Osteocyte (in vitro differentiated cells): Measurements from ENCODE around the gene APP. TPM values are rescaled to one million over a fixed set of nuclear protein-coding genes. Genes with fewer than 3 reads are reported as not detected.

ENCODE experiments used
- DNase-seq: peaks from one replicate; pipeline ENCODE4 v3.0.0; 2021; ENCODE audit warnings: mixed read lengths; ENCODE audit not compliant: unreplicated experiment; ENCODE audit errors: extremely low spot score
- H3K27ac Mint-ChIP-seq: one replicate; pipeline ENCODE4 v1.8.0; 2021; ENCODE audit warnings: mild to moderate bottlenecking, mixed read lengths; ENCODE audit not compliant: unreplicated experiment
- H3K27me3 Mint-ChIP-seq: one replicate; pipeline ENCODE4 v1.8.0; 2021; ENCODE audit warnings: mixed read lengths; ENCODE audit not compliant: unreplicated experiment
- H3K36me3 Mint-ChIP-seq: one replicate; pipeline ENCODE4 v1.8.0; 2021; ENCODE audit warnings: mixed read lengths; ENCODE audit not compliant: unreplicated experiment
- H3K4me1 Mint-ChIP-seq: one replicate; pipeline ENCODE4 v1.8.0; 2021; ENCODE audit warnings: mixed read lengths; ENCODE audit not compliant: unreplicated experiment
- H3K4me3 Mint-ChIP-seq: one replicate; pipeline ENCODE4 v1.8.0; 2021; ENCODE audit warnings: mild to moderate bottlenecking, moderate library complexity, mixed read lengths; ENCODE audit not compliant: unreplicated experiment
- H3K9me3 Mint-ChIP-seq: one replicate; pipeline ENCODE4 v1.8.0; 2021; ENCODE audit warnings: mixed read lengths; ENCODE audit not compliant: unreplicated experiment
- total RNA-seq: library from RNA; stranded (reverse); gene quantifications from 2 replicates; pipeline ENCODE4 v1.2.1, GENCODE V29; 2021
- TF ChIP-seq, protein P1 (sequence below): fragments of 200-600 bp; sonication (generic); IDR thresholded peaks from 2 replicates; pipeline ENCODE4 v1.5.0; 2021; ENCODE audit warnings: antibody characterized with exemption, mild to moderate bottlenecking, moderate library complexity

The APP gene
- total RNA-seq, 1 donor from 2014 or later: 698 TPM

DNA sequence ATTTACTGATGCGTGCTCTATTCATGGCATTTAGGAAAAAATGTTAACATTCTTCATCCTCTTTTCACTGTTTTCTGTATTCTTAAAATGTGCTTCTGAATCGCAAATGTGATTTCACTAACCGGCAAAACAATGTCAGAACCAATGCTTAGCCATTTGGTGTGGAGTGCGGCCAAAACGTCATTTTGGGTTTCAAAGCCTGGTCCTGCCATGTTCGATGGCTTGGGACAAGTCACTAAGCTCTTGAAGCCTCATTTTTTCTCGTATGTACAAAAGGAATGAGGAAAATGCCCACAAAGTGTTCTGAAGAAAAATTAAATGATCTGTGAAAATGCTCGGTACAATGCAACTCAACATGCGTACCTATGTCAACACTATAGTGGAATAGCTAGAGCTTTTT is 175.3 kb downstream of the APP start:
- H3K27me3 Mint-ChIP-seq: no peaks in the 10 kb centered on the region
- peaks cover 3% of the 10 kb centered on the region for H3K4me1 Mint-ChIP-seq
- peaks cover 43% of the 10 kb centered on the region for H3K36me3 Mint-ChIP-seq
- TF ChIP-seq, protein P1, sequence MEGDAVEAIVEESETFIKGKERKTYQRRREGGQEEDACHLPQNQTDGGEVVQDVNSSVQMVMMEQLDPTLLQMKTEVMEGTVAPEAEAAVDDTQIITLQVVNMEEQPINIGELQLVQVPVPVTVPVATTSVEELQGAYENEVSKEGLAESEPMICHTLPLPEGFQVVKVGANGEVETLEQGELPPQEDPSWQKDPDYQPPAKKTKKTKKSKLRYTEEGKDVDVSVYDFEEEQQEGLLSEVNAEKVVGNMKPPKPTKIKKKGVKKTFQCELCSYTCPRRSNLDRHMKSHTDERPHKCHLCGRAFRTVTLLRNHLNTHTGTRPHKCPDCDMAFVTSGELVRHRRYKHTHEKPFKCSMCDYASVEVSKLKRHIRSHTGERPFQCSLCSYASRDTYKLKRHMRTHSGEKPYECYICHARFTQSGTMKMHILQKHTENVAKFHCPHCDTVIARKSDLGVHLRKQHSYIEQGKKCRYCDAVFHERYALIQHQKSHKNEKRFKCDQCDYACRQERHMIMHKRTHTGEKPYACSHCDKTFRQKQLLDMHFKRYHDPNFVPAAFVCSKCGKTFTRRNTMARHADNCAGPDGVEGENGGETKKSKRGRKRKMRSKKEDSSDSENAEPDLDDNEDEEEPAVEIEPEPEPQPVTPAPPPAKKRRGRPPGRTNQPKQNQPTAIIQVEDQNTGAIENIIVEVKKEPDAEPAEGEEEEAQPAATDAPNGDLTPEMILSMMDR: no peak
- no peak for DNase-seq
- H3K4me3 Mint-ChIP-seq: no peak overlapping the region
- no peaks in the 10 kb centered on the region for H3K9me3 Mint-ChIP-seq
- no peak overlapping the region for H3K27ac Mint-ChIP-seq

- Mint-ChIP-seq H3K9me3 (no peaks in the 10 kb centered on the region), H3K36me3 (peaks cover 43% of the 10 kb centered on the region), H3K27ac (no peak overlapping the region), H3K4me1 (peaks cover 3% of the 10 kb centered on the region), H3K27me3 (no peaks in the 10 kb centered on the region), H3K4me3 (no peak overlapping the region)
- DNase-seq: no peak
- TF ChIP-seq, protein P1: no peak
Observed at GRCh38 chr21:25994758-25995163, 175.8 kb downstream of the APP start.

- Mint-ChIP-seq H3K9me3 (no peaks in the 10 kb centered on the region), H3K27me3 (no peaks in the 10 kb centered on the region), H3K4me1 (no peaks in the 10 kb centered on the region), H3K27ac (no peak overlapping the region), H3K4me3 (no peak overlapping the region), H3K36me3 (peaks cover 27% of the 10 kb centered on the region)
- DNase-seq: no peak
- TF ChIP-seq, protein P1: no peak
Observed at GRCh38 chr21:25988738-25989137, 181.8 kb downstream of the APP start.

DNA sequence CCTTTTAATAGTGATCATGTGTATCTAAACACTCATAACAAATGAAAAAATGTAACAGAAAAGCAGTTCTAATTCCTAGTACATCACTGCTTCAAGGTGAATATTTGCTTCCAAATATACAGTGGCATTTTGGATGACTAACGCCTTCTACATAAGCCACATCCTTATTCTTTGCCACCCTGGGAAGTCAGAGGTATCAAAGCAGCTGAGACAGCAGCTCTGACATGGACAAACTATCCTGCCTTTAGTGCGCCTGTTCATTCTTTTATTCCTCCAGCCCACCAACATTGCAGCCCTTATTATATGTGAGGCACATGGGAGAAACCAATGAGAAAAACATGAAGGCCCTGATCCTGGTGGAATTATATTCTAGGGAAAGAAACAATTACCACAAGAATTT is 183.0 kb downstream of the APP start:
- no peak for DNase-seq
- no peak overlapping the region for H3K27ac Mint-ChIP-seq
- H3K4me1 Mint-ChIP-seq: no peaks in the 10 kb centered on the region

GRCh38 chr21:25986928-25987327 is 183.6 kb downstream of the APP start:
- TF ChIP-seq, protein P1: no peak

More for the DNA sequence above, 183.0 kb downstream of the APP start:
- Mint-ChIP-seq H3K36me3 (peaks cover 27% of the 10 kb centered on the region), H3K9me3 (no peaks in the 10 kb centered on the region), H3K4me3 (no peak overlapping the region), H3K27me3 (no peaks in the 10 kb centered on the region)
- TF ChIP-seq, protein P1: no peak

More at GRCh38 chr21:25986928-25987327, 183.6 kb downstream of the APP start:
- no peak for DNase-seq
- H3K4me1 Mint-ChIP-seq: no peaks in the 10 kb centered on the region
- no peaks in the 10 kb centered on the region for H3K9me3 Mint-ChIP-seq
- no peak overlapping the region for H3K4me3 Mint-ChIP-seq
- H3K27ac Mint-ChIP-seq: no peak overlapping the region
- no peaks in the 10 kb centered on the region for H3K27me3 Mint-ChIP-seq
- H3K36me3 Mint-ChIP-seq: peaks cover 30% of the 10 kb centered on the region
